Calu3 (cell line): ENCODE data around the gene IER2. TPM values are rescaled to one million over a fixed set of nuclear protein-coding genes. Genes with fewer than 3 reads are reported as not detected.
A peak's percentile ranks its signal among the peaks of the same experiment; 100 is the strongest.

Source experiments
- BruUV-seq: library from RNA; stranded (reverse); fragments of 400-500 nt; replicated peaks from 2 replicates; lab custom pipeline; 2021; lab: Mats Ljungman, UMichigan
- CTCF ChIA-PET: fragments of 300-600 bp; sonication (Branson Sonifier 250); formaldehyde crosslinking; loops from one replicate; lab custom pipeline; 2022; ENCODE audit warnings: antibody characterized with exemption; lab: Charles Lee
- DNase-seq: peaks from one replicate; pipeline ENCODE4 v3.0.0; 2022
- H3K27ac Mint-ChIP-seq: one replicate; pipeline ENCODE4 v1.8.0; 2022; ENCODE audit warnings: mixed read lengths; ENCODE audit not compliant: unreplicated experiment
- H3K27me3 Mint-ChIP-seq: one replicate; pipeline ENCODE4 v1.8.0; 2022; ENCODE audit warnings: mixed read lengths; ENCODE audit not compliant: unreplicated experiment
- H3K36me3 Mint-ChIP-seq: one replicate; pipeline ENCODE4 v1.8.0; 2022; ENCODE audit warnings: mild to moderate bottlenecking, moderate library complexity, mixed read lengths; ENCODE audit not compliant: insufficient read depth, unreplicated experiment
- H3K4me1 Mint-ChIP-seq: one replicate; pipeline ENCODE4 v1.8.0; 2022; ENCODE audit warnings: mild to moderate bottlenecking, low read depth, mixed read lengths; ENCODE audit not compliant: unreplicated experiment
- H3K4me3 Mint-ChIP-seq: one replicate; pipeline ENCODE4 v1.8.0; 2022; ENCODE audit warnings: mild to moderate bottlenecking, low read depth, moderate library complexity, mixed read lengths; ENCODE audit not compliant: unreplicated experiment
- H3K9me3 Mint-ChIP-seq: one replicate; pipeline ENCODE4 v1.8.0; 2022; ENCODE audit warnings: low read depth, mixed read lengths; ENCODE audit not compliant: unreplicated experiment
- intact Hi-C: fragments of 100-400 bp; cut with micrococcal nuclease; formaldehyde crosslinking; loops from one replicate; pipeline ENCODE4 v1.10.0; 2022; ENCODE audit not compliant: unreplicated experiment
- total RNA-seq: library from RNA; stranded (reverse); gene quantifications from 2 replicates; pipeline ENCODE4 v1.2.3, GENCODE V29; 2022
- TF ChIP-seq, protein P1 (sequence below): fragments of 200-600 bp; IDR thresholded peaks from one replicate; pipeline ENCODE4 v1.8.0; 2022; ENCODE audit warnings: antibody characterized with exemption; ENCODE audit not compliant: unreplicated experiment

Gene IER2
- total RNA-seq, 1 experiment from 2014 or later: 96.3 TPM

GRCh38 chr19:13159713-13160112 lies 9.5 kb downstream of the IER2 start:
- no TSS peak for BruUV-seq
- Mint-ChIP-seq H3K27ac (no peak overlapping the region), H3K4me3 (no peak overlapping the region), H3K9me3 (no peaks in the 10 kb centered on the region), H3K36me3 (peaks cover 41% of the 10 kb centered on the region), H3K4me1 (peaks cover 13% of the 10 kb centered on the region), H3K27me3 (no peaks in the 10 kb centered on the region)
- intact Hi-C loops: loop anchor here (5.0 kb wide), 1 partner anchor 103 kb away; no protein-coding TSS in a partner anchor
- TF ChIP-seq, protein P1, sequence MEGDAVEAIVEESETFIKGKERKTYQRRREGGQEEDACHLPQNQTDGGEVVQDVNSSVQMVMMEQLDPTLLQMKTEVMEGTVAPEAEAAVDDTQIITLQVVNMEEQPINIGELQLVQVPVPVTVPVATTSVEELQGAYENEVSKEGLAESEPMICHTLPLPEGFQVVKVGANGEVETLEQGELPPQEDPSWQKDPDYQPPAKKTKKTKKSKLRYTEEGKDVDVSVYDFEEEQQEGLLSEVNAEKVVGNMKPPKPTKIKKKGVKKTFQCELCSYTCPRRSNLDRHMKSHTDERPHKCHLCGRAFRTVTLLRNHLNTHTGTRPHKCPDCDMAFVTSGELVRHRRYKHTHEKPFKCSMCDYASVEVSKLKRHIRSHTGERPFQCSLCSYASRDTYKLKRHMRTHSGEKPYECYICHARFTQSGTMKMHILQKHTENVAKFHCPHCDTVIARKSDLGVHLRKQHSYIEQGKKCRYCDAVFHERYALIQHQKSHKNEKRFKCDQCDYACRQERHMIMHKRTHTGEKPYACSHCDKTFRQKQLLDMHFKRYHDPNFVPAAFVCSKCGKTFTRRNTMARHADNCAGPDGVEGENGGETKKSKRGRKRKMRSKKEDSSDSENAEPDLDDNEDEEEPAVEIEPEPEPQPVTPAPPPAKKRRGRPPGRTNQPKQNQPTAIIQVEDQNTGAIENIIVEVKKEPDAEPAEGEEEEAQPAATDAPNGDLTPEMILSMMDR: no peak
- no peak for DNase-seq
- CTCF ChIA-PET: no interaction called here

- Mint-ChIP-seq H3K27ac (no peak overlapping the region), H3K4me1 (peaks cover 17% of the 10 kb centered on the region), H3K27me3 (no peaks in the 10 kb centered on the region), H3K36me3 (peaks cover 38% of the 10 kb centered on the region), H3K4me3 (no peak overlapping the region), H3K9me3 (no peaks in the 10 kb centered on the region)
- CTCF ChIA-PET: no interaction called here
- intact Hi-C loops: loop anchor here (5.0 kb wide), 1 partner anchor 102 kb away; no protein-coding TSS in a partner anchor
- TF ChIP-seq, protein P1: no peak
- DNase-seq: no peak
- BruUV-seq: no TSS peak
These were observed 10.3 kb downstream of the IER2 start for GRCh38 chr19:13160557-13160956.

- Mint-ChIP-seq H3K4me1 (peaks cover 20% of the 10 kb centered on the region), H3K27me3 (no peaks in the 10 kb centered on the region), H3K36me3 (peaks cover 40% of the 10 kb centered on the region), H3K27ac (peak overlapping the region; percentile 98), H3K9me3 (no peaks in the 10 kb centered on the region), H3K4me3 (peak overlapping the region; percentile 61)
- CTCF ChIA-PET: interaction anchor here (0.6 to 2.4 kb wide), 4 partner anchors 10 to 544 kb away, joined by 3 to 9 read pairs (median 6); partner anchors contain the start of genes IER2 and STX10
- BruUV-seq: TSS peak; percentile 35
- TF ChIP-seq, protein P1: no peak
- intact Hi-C loops: loop anchor here (5.0 kb wide), 1 partner anchor 99 kb away; no protein-coding TSS in a partner anchor
- DNase-seq: peak; percentile 97
These were observed 12.8 kb downstream of the IER2 start for GRCh38 chr19:13162724-13163608.

- no TSS peak for BruUV-seq
- peak overlapping the region; percentile 61 for H3K4me3 Mint-ChIP-seq
- peaks cover 40% of the 10 kb centered on the region for H3K36me3 Mint-ChIP-seq
- intact Hi-C loops: loop anchor here (5.0 kb wide), 1 partner anchor 99 kb away; no protein-coding TSS in a partner anchor
- TF ChIP-seq, protein P1: no peak
- CTCF ChIA-PET: interaction anchor here (0.6 to 2.4 kb wide), 5 partner anchors 11 to 543 kb away, joined by 3 to 9 read pairs (median 5); partner anchors contain the start of genes IER2 and STX10
- H3K27me3 Mint-ChIP-seq: no peaks in the 10 kb centered on the region
- peak overlapping the region; percentile 98 for H3K27ac Mint-ChIP-seq
- no peaks in the 10 kb centered on the region for H3K9me3 Mint-ChIP-seq
- DNase-seq: peak; percentile 89
- H3K4me1 Mint-ChIP-seq: peaks cover 20% of the 10 kb centered on the region
These were observed 13.6 kb downstream of the IER2 start for GRCh38 chr19:13163609-13164342.
